Body of pancreas (tissue), 4 donors: Measurements from ENCODE around the gene FGF14. TPM values are rescaled to one million over a fixed set of nuclear protein-coding genes. Genes with fewer than 3 reads are reported as not detected.

Source experiments
- ATAC-seq: fragments of 150-250 bp; one replicate; pipeline ENCODE4 v1.9.1; 2016
- DNase-seq, 4 donors: peaks; one replicate each; pipeline ENCODE4 v3.0.0-alpha.2; 2019
- H3K27ac ChIP-seq, 4 donors: fragments of 200-600 bp; sonication (generic); 1 replicate in 3 of 4; 2 replicates in 1 of 4; pipeline versions ENCODE4 v1.5.1 to v1.6.1; 2016 to 2019; ENCODE audit warnings: mild to moderate bottlenecking in 1 of 4, mixed read lengths in 1 of 4, moderate library complexity in 1 of 4
- H3K27me3 ChIP-seq, 2 donors: fragments of 200-600 bp; sonication (generic); one replicate each; pipeline ENCODE4 v1.6.0; 2016; ENCODE audit warnings: mild to moderate bottlenecking in 1 of 2
- H3K36me3 ChIP-seq, 2 donors: fragments of 200-600 bp; sonication (generic); replicated peaks in 1 of 2; 2 replicates each; pipeline ENCODE4 v1.5.1; 2016; ENCODE audit warnings: low read depth in 2 of 2; ENCODE audit not compliant: insufficient read depth in 1 of 2
- H3K4me1 ChIP-seq: fragments of 200-600 bp; sonication (generic); one replicate; pipeline ENCODE4 v1.6.0; 2016
- H3K4me3 ChIP-seq, 2 donors: fragments of 200-600 bp; sonication (generic); 1 replicate in 1 of 2; 2 replicates in 1 of 2; pipeline ENCODE4 v1.5.1; 2016 to 2019
- H3K9me3 ChIP-seq, 3 donors: fragments of 200-600 bp; sonication (generic); 1 replicate in 2 of 3; 2 replicates in 1 of 3; pipeline ENCODE4 v1.5.1; 2016
- CTCF ChIP-seq, 7 experiments: fragments of 450-650 bp in 4 of 7; fragments of 200-600 bp in 3 of 7; sonication (generic) in 3 of 7; IDR thresholded peaks; one replicate each; pipeline ENCODE4 v1.5.1; 2016 to 2019; ENCODE audit warnings: antibody characterized with exemption in 7 of 7
- POLR2A ChIP-seq, 3 donors: fragments of 450-650 bp; IDR thresholded peaks; one replicate each; pipeline ENCODE4 v1.6.1; 2016; ENCODE audit warnings: antibody characterized with exemption in 3 of 3, mild to moderate bottlenecking in 2 of 3
- WGBS, 2 donors: methylation state at CpG; one replicate each; pipeline ENCODE4 v1.1.5; 2017; 5-methylcytosine and 5-hydroxymethylcytosine counted together
- intact Hi-C: fragments of 100-400 bp; cut with DNase I; formaldehyde crosslinking; loops from one replicate; pipeline ENCODE4 v1.15.1; 2023
- total RNA-seq, 2 donors: library from RNA; depleted of rRNA; stranded (reverse); fragments of >200 nt; gene quantifications; one replicate each; pipeline ENCODE4 v1.1.0, GENCODE V29; 2016

FGF14 gene
- total RNA-seq, 2 donors from 2014 or later, result under 0.01 to 0.52 TPM

DNA sequence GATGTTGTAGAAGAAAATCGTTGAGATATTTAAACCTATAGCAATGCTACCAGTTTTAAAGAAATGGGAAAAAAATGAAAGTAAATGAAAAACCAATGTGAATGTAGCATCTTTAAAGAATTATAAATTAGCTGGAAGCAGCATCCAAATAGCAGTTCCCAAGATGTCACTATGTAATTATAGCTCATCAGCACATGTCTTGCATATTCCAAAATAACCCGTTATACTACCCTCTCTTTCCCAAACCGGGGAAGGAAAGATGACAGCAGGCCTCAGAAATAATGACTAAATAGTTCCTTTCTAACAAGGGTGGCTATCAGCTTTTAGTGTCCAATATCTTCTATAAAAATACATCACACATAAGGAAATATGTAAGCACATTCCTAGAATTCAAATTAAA is 140.5 kb downstream of the FGF14 start:
- Histone ChIP-seq H3K4me1 (no peaks in the 10 kb centered on the region), H3K27ac (no peak overlapping the region), H3K4me3 (no peak overlapping the region), H3K36me3 (no peaks in the 10 kb centered on the region), H3K27me3 (no peaks in the 10 kb centered on the region), H3K9me3 (peaks cover 0 to 4% (median 0%) of the 10 kb centered on the region in 3 donors)
- intact Hi-C loops, result no loop called here
- ATAC-seq (no peak), DNase-seq (no peak)
- 57 to 61% methylated on average over 3 of the region's 3 CpGs for WGBS, 2 donors
- TF ChIP-seq CTCF (IDR thresholded peaks at IDR 0.05) (no peak), POLR2A (IDR thresholded peaks at IDR 0.05) (no peak)

DNA sequence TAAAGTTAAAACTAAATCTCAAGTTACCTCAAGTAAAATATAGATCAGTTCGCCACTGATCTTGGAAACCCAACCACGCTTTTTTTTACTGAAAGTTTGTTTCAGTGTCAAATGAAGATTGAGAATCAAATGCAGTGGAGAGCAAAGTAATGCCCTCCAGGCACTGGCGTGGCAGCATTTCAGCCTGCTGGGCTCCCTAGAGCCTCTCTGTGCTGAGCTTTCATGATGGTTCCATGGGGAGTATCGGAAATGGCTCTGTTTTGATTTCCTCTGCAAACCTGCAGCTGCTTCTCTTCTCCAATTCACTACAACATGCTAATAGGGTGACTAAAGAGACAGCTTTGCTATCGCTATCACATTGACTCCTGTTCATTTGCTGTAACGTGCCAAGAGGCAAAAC is 141.6 kb downstream of the FGF14 start:
- intact Hi-C loops, result no loop called here
- no peaks in the 10 kb centered on the region for H3K4me1 ChIP-seq
- H3K27ac ChIP-seq, result no peak overlapping the region
- H3K4me3 ChIP-seq, result no peak overlapping the region
- ATAC-seq (no peak), DNase-seq (no peak)
- TF ChIP-seq POLR2A (IDR thresholded peaks at IDR 0.05) (no peak), CTCF (IDR thresholded peaks at IDR 0.05) (no peak)
- 60 to 66% methylated on average over 6 of the region's 6 CpGs for WGBS, 2 donors
- peaks cover 0 to 4% (median 0%) of the 10 kb centered on the region in 3 donors for H3K9me3 ChIP-seq
- no peaks in the 10 kb centered on the region for H3K27me3 ChIP-seq
- H3K36me3 ChIP-seq, result no peaks in the 10 kb centered on the region

DNA sequence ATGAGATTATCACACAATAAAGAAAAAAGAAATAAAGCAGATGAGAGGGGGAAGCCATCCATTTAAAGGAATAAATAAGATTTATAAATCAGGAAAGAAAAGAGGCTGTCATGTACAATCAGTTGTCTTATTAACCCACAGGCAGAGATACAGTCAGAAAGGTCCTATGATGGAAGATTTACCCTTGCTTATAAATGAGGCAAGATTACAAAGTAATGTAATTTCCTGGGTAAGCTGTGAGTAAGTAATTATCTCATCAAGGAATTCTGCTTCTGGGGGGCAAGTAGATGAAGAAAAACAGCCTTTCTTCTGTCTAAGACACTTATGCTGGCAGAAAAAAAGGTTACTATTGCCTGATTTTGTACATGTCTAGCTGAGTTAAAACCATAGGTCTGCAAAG is 146.4 kb downstream of the FGF14 start:
- Histone ChIP-seq H3K27ac (no peak overlapping the region), H3K4me1 (no peaks in the 10 kb centered on the region), H3K27me3 (no peaks in the 10 kb centered on the region), H3K36me3 (no peaks in the 10 kb centered on the region), H3K9me3 (peaks cover 0 to 4% (median 0%) of the 10 kb centered on the region in 3 donors), H3K4me3 (no peak overlapping the region)
- TF ChIP-seq CTCF (IDR thresholded peaks at IDR 0.05) (no peak), POLR2A (IDR thresholded peaks at IDR 0.05) (no peak)
- intact Hi-C loops, result no loop called here
- DNase-seq, result no peak
- ATAC-seq, result no peak

DNA sequence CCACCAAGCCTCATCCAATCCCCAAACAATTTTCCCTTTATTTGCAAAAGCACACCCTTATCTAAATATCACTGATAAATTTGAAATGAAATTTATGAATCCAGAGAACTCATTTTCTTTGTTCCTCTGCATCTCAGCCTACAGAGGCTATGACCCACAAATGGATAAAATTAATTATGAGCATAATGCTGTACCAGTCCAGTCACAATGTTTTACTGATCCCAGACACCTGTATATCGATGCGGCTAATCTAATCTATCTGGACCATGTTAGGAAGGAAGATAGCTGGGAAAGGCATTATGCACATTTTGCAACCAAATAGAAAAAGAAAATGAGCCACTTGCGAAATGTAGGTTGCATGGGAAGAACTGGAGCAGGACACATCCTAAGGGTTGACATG is 150.0 kb downstream of the FGF14 start:
- Histone ChIP-seq H3K36me3 (no peaks in the 10 kb centered on the region), H3K27me3 (no peaks in the 10 kb centered on the region), H3K4me1 (no peaks in the 10 kb centered on the region), H3K27ac (no peak overlapping the region), H3K4me3 (no peak overlapping the region), H3K9me3 (no peaks in the 10 kb centered on the region)
- intact Hi-C loops, result no loop called here
- DNase-seq (no peak), ATAC-seq (no peak)
- TF ChIP-seq POLR2A (IDR thresholded peaks at IDR 0.05) (no peak), CTCF (IDR thresholded peaks at IDR 0.05) (no peak)
- 72 to 80% methylated on average over 3 of the region's 3 CpGs for WGBS, 2 donors

DNA sequence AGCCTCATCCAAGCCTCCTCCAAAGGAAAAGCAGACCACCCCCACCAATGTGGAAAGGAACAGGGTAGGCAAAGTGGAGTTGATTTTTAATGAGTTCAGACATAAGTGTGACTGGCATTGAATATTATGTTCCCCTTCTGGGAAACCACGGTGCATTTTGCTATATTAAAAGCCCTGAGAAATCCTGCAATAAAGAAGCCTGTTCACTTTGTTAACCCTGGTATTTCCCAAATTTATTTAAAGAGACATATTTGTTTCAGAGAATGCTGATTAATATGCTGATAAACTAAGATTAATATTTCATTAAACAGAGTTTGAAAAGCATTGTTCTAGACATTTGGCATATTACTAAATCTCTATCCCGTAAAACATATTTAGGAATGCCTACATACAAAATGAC is 151.4 kb downstream of the FGF14 start:
- Histone ChIP-seq H3K4me1 (no peaks in the 10 kb centered on the region), H3K27me3 (no peaks in the 10 kb centered on the region), H3K36me3 (no peaks in the 10 kb centered on the region), H3K9me3 (no peaks in the 10 kb centered on the region), H3K4me3 (no peak overlapping the region), H3K27ac (no peak overlapping the region)
- WGBS, 2 donors, result 76 to 81% methylated on average over 2 of the region's 2 CpGs
- intact Hi-C loops, result no loop called here
- ATAC-seq (no peak), DNase-seq (no peak)
- no peak for TF ChIP-seq POLR2A (IDR thresholded peaks at IDR 0.05)
- no peak for TF ChIP-seq CTCF (IDR thresholded peaks at IDR 0.05)
